GM19468 (cell line): ENCODE results near the gene ARID3B.

Source experiments
- ATAC-seq: cut with Tn5 transposase; IDR thresholded peaks from one replicate; pipeline ENCODE4 v1.9.1; 2021; ENCODE audit warnings: mild to moderate bottlenecking, moderate library complexity, moderate number of reproducible peaks; ENCODE audit not compliant: unreplicated experiment; ENCODE audit errors: extremely low read depth

The ARID3B gene

DNA sequence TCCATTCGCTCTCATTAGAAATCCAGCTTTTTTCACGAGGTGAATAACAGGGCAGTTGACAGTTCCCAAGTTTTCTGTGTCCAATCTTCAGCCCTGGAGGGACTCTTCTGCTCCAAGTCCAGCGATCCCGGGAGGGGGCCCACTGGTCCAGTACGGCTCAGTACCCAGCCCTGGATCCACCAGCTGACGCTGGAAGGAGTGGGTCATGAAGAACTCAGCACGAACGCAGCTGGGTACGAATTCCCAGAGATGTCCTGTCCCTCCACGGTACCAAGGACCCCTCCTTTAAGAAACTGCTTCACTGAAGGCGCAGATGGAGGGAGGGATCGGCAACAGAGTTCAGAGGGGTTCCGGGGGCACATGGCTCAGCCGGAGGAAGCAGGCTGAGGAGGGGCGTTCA lies 58.1 kb downstream of the ARID3B start:
- no peak for ATAC-seq

DNA sequence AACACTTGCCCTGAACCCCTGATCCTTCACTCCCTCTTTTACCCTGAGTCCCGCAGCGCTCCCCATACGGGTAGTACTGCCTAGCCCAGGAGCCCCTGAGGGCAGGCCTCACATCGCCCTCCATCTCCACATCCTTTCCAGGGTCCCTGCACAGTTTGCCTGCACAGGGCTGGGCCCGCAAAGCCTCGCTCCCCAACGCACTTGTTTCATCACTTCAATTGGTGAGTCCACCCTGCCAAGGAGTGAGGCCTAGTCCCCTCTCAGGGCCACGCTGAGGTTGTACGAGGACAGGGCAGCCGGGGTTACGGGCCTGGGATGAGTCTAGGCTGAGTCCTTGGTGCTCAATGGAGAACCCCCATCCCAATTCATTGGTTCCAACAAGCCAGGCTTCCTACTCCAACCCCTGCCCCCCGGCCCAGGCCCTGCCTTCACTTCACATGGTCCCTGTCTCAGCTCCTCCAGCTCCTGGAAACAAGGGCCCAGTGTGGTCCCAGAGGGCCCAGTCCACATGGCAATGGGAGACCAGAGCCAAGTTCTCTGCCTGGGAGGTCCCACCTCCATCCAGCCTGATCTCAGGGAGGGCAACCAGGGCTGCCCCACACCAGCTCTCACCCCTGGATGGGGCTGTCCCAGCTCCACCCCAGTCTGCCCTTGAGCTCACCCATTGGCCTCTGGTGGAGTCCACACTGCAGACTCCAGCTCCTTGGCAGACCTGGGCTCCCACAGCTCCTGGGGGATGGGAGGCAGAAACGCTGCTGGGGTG lies 62.2 kb downstream of the ARID3B start:
- no peak for ATAC-seq

DNA sequence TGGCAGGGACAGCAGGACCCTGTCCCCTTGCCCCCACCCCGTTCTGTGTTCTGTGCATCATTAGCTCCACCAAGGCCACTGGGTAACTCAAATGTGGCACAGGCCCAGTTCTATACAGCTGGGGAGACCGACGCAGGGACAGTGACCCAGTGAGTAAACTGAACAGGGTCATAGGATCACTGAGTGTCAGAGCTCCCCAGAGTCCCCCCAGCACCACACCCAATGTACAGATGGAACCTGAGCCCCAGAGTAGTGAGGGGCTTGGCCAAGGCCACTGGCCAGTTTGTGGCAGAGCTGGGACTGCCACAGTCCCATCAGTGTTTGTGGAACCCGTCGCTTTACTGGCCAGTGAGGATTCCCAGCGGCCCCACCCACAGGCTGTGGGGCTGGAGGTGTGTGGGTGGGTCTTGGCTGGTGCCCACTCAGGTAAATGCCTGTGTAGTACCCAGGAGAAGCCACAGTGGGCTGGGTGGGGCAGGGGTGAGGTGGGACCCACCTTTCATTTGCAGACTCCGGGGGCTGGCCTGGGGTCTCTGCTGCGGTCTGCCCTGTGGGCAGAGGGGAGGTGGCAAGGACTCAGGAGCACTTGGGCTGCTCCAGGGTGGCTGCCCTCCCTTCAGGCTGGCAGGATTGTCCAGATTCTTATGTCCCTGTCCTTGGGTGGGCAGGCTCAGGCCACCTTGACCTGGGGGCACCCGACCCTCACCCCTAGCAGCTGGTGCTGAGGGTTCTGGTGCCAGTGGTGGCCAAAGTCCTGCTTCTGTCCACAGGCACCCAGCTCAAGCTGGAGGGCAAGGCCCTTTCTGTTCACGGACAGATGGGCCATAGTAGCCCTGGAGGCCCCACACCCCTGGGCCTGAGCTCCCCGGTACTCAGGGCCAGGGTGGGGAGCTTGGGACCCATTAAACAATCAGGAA lies 63.0 kb downstream of the ARID3B start:
- ATAC-seq: no peak

DNA sequence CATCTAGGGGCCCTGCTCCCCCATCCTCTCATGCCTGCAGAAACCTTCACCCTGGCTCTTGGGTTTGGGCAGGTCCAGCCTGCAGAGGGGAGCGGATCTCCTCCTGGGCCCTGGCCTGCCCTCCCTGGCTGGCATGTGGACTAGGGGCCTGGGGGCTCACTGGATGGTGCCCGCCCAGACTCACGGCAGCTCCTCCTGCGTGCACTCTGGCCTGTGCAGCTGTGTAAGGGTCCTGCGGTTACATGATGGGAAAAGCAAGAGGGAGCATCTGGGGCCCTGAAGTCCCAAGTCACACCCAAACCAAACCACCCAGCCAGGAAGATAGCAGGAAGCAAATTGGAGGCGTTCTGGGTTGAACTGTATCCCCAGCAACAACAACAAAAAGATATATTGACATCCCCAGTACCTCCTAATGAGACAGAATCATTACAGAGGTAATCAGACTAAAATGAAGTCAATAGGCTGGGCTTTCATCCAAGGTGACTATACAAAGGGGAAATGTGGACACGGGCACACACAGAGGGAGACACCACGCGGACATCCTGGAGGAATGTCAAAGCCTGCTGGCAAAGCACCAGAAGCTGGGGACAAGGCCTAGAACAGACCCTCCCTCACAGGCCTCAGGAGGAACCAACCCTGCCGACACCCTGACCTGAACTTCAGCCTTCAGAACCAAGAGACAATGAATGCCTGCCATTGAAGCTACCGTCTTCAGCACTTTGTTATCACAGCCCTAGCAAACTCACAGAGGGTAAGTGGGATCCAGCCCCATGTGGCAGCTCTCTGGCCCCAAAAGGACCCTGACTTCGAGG lies 64.2 kb downstream of the ARID3B start:
- ATAC-seq: no peak

DNA sequence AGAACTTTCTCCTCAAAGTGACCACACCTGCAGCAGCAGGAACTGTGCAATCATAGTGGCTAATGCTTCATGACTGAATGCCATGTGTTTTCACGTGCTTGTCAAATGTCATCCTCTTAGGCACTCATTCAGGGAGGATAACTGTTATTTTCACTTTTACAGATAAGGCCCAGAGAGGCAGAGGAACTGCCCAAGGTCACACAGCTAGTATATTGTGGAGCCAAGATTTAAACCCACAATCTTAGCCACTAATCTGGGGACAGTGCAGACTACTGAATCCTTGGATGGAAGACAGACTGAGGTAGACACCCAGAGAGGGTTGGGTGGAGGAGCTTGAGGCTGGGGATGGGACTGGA lies 64.8 kb downstream of the ARID3B start:
- no peak for ATAC-seq

DNA sequence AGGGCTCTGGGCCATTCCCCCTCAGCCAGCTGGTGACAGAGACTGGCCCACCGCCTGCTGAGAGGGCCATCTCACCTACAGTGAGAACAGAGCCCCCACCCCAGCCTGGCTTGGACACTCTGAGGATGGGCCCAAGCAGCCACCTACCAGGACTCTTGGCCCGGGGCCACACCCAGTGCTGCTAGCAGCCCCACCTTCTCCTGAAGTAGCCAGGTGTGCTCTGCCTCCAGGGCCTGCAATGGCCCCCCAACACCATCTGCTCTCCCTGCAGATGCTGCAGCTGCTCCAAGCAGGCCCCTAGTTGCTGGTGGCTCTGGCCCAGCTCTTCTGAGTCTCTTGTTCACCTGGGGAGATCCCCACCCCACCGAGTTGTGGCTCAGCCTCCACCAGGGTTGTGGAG lies 67.8 kb downstream of the ARID3B start:
- ATAC-seq: no peak

DNA sequence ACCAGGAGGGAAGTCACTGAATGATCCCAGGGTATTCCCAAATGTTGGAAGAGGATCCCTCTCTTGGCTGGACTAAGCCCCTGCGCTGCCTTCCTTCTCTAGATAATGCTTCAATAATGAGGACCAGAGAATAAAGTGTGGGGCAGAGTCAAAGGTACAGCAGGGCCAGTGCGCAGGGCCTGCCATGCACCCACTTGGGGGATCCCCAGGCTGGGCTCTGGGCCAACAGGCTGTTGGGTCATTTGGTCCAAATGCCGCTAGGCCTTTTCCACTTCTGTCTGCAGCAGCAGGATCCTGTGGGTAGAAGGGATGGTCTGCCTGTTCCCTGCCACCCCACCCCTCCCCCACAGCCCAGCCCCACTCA lies 68.9 kb downstream of the ARID3B start:
- ATAC-seq: no peak

DNA sequence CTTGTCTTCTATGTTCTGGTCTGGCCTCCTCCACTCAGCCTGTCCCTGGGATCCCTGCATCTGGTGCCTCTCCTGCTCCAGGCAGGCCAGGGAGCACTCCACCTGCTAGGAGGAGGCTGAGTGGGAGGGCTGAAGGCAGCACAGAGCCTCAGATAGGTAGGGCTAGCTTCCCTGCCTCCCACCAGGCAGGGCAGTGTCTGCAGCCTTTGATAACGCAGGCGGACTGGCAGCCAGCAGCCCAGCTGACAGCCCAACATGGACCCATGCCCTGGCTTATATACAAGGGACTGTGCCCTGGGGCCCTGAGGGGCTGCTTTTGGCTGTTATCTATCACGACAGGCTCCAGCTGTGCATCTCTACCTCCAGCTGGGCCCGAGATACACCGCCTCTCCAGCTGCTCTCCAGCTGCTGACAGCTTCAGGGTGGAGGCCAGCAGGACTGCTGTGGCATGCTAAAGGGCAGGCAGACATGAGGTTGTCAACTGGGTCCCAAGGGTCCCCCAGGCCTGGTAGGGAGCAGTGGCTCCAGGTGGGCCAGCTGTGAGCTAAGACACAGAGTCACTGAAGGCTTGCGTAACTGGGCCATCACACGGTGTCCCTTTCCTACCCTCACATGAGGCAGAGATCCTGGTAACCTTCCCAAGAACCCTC lies 69.4 kb downstream of the ARID3B start:
- no peak for ATAC-seq

DNA sequence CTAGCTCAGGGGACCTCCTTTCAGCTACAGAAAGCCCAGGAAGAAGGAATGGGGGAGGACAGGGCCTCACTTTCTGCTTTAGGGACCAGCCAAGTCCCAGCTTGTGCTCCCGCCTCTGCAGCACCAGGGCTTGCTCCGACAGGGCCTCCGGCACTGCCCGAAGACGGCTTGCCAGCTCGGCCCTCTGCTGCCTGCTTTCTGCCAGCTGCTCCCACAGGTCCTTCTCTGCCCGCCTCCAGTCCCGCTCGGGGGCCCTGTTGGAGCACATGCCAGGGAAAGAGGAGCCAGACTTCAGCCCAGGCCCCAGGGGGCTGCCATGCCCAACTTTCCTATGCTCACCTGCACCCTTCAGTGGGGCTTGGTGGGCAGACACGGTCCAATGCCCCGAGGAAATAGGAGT lies 70.3 kb downstream of the ARID3B start:
- no peak for ATAC-seq

DNA sequence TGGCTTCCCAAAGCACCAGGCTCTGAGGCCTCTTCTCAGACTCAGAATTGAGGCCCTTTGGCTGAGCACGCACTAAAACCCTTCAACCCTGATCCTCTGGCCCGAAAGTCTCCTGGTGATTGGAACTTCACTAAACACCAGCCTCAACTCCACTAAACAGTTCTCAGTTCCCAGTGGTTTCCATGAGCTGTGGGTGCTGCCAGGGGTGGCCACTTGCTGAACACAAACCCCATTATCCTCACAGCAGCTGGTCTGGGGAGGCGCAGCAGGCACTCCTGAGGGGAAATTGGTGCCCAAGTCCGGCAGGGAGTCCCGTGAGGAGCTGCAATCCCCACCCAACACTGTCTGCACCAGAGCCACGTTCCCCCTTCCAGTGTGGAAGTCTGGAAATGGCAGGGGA lies 70.8 kb downstream of the ARID3B start:
- ATAC-seq: no peak

DNA sequence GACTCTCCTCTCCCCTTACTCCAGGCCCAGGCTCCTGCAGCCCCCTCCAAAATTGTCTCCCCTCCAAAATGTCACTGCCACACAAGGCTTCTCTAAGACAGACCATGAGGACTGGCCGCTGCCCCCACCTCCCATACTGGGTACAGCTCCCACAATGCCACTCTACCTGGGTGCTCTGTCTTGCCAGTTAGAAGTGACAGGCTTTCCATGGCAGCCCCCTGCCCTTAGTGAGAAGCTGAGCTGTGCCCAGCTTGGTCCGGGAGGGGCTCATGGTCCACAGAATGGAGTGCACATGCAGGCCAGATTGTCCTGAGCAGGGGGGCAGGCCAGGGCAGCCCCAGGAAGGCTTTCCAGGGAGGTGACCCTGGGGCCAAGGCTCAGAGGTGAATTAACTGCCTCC lies 71.7 kb downstream of the ARID3B start:
- no peak for ATAC-seq

DNA sequence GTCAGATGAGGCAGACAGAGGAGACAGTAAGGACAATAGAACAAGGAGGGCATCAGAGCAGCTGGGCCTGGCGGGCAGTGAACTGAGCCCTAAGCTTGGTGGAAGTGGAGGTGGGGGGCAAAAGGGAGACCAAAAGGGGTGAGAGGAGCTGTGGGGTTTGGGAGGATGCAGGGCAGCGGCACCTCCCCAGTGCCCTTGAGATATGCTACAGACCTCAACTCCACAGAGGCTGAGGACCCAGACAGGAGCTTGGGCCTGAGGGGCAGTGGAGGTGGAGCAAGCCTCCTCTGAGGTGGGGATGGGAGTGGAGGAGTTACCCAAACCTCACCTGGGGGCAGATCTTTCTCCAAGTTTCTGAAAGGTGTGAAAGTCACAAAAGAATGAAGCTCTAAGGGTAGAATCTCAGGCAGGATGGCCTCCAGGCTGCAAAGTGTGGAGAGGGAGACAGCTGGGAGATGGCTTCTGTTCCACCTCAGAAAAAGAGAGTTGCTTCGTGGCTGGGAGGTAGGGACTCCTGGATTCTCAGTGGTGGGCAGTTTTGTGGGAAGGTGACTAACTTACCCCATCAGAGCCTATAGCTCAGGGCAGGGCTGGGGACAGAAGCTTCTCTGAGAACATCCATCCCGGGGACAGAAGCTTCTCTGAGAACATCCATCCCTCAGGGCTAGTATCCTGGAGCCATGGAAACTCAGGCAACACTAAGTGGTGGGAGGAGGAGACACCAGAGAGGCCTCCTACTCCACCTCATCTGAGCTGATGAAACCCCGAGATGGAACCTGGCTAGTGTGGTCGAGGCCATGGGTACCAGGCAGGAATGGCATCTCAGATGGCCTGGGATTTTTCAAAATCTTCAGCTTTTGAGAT lies 72.3 kb downstream of the ARID3B start:
- no peak for ATAC-seq

DNA sequence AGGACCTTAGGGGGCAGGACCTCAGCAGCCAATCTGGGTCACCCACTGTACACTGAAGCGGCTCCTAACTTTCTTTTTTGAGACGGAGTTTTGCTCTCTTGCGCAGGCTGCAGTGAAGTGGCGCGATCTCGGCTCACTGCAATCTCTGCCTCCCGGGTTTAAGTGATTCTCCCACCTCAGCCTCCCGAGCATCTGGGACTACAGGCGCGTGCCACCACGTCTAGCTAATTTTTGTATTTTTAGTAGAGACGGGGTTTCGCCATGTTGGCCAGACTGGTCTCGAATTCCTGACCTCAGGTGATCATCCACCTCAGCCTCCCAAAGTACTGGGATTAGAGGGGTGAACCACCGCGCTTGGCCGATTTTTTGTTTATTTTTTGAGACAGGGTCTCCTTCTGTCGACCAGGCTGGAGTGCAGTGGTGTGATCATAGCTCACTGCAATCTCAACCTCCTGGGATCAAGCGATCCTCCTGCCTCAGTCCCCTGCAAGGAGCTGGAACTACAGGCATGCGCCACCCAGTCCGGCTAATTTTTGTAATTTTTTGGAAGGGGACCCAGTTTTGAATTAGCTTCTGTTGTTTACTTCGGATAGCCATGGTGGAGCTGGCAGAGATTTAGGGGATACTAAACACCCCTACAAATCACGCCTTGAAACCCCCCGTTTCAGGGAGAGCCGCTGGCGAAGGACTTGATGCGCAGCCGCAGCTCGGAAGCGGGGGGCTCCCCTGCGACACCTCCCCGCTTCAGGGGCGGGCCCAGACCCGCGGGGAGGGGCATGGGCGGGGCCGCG lies 73.1 kb downstream of the ARID3B start:
- no peak for ATAC-seq

DNA sequence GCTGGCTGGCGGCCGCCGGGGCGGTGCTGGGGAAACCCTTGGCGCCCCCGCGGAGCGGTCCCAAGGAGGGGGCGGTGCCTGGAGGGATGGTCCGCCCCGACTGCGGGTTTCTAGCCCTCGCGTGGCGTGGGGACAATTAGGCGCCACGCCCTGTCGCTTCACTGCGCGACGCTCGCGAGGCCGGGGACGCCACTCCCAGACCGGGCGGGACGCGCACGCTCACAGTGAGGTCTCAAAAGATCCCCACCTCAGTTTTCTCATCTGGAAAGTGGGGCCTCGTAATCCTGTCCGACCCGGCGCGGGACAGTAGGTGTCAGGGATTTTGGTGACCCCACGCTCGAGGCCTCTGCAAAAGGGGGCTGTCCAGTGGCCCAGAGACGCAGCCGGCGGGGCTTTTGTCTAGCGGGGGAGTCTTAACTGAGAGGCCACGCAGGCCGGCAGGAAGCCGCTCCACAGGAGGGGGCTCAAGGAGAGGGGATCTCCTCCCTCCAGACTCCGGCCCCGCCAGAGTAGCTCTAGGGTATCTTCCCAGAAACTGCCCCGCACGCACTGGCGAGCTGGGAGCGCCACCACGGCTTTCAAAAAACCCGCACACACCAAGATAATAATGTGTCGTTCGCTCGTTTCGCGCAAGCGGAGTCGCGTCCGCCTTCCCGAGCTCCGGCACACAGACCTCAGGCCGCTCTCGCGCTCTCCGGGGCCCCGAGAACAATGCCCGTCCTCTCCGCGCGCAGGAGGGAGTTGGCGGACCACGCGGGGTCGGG lies 73.9 kb downstream of the ARID3B start:
- ATAC-seq: peak; percentile 32

DNA sequence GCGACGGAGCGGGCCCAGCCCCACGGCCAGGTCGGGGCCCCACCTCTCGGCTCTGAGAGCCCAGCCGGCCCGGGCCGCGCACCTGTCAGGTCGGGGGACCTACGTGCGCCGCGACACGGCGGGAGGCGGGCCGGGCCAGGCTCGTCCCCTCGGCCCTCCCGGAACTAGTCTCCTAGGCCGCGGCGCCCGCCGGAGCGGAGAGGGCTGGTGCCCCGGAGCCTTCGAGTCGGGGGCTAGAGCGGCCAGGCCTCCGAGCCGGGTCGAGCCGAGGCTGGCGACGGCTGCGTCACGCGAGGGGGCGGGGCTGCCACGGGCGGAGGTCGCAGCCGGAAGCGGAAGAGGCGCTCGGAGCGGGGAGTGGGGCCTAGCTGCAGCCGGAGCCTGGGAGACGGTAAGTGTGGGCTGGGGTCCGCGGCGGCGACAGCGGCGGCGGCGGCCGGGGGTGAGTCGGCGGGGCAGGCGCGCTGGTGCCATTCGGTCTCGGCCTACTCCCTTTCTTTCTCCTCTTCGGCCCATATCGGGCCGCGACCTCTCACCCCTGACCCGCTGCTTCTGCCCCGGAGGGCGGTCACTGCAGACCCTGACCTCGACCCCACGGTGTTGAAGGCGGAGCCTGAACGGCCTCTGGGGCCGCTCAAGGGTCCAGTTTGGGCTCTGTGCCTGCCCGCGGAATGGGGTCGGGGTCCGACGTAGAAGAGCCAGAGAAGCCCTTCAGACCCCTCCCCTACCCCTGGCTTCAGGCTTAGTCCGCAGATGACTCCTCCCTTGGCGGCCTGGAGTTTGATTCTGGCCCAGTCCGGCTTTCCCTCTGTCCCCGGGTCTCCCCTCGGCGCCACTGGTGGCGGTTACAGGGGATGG lies 74.7 kb downstream of the ARID3B start, which contains the start of gene CLK3:
TSS of gene CLK3 (plus strand) at position 329 of the 858 bp plus-strand sequence. CDS start 3,361 bp downstream, outside the sequence.
- ATAC-seq: peak; percentile 68

DNA sequence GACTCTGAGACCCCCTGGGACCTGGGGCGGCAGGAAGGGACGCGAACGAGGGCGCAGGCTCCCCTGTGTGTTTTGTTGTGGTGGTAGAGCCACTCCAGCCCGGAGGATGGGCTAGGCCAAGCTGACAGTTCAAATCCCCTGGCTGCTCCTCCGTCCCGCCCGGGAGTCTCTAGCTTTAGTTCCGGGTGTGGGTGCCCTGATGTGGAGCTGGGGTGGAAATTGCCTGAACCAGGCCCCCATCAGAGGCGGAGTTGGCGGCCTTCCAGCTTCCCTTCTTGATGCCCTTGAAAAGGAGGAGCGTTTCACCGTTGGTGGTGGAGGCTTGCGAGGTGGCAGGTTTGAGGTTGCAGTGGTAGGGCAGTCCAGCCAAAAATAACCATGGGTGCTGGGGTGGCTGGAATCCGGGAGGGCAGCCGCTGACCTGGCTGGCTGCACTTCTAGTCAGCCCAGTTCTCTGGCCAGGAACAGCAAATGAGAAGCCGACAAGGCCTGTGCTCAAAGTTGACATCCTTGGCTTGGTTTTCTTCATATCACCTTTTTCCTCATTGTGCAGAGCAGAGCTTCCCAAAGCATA lies 75.4 kb downstream of the ARID3B start:
- no peak for ATAC-seq

DNA sequence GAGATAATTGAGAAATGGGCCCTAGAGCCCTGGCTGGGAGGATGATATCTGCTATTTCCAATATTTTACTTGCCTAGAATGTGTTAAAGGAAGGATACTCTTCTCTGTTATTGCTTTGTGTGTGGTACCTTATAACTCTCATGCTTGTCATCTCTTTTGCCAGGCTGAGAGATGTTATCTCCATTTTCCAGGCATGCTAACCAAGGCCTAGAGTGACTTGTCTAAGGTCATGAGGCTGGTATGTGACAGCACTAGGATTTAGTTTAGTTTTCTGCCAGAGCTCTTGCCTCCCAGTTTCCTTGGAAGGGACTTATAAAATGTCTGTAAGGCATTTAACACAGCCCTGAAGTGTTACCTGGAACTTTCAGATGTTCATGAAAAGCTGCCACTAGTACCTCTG lies 76.0 kb downstream of the ARID3B start:
- no peak for ATAC-seq
